ENCODE data around the gene SH3D21.

SH3D21 gene

GRCh38 chr1:36322041-36322785, 16.0 kb downstream of the SH3D21 start:
- WGBS: 12% methylated on average over 63 of the region's 67 CpGs

GRCh38 chr1:36322786-36323635, 16.8 kb downstream of the SH3D21 start:
- Histone ChIP-seq H3K9ac (ENCODE audit: low read length) (peak overlapping the region; percentile 93), H2AFZ (ENCODE audit: low read depth, low read length) (no peak overlapping the region), H3K23ac (ENCODE audit: low read length in 2 of 2) (peak overlapping the region in 1 of 2 experiments; percentile 56), H3K4me1 (ENCODE audit: control insufficient read depth, insufficient read depth, low read depth, low read length) (peaks cover 48% of the 10 kb centered on the region), H2BK120ac (ENCODE audit: low read depth, low read length) (peak overlapping the region; percentile 96), H4K8ac (ENCODE audit: low read length) (peak overlapping the region; percentile 87), H3K27ac (ENCODE audit: low read length, poor library complexity, severe bottlenecking) (peak overlapping the region; percentile 91), H2AK5ac (ENCODE audit: low read length, severe bottlenecking) (peak overlapping the region; percentile 50), H3K4ac (ENCODE audit: low read depth in 1 of 2, low read length in 2 of 2) (peak overlapping the region; percentile 83 to 99), H3K79me1 (replicated peaks; ENCODE audit: low read length, poor library complexity, severe bottlenecking) (peaks cover 16% of the 10 kb centered on the region), H3K4me3 (ENCODE audit: insufficient read depth in 1 of 2, low read depth in 1 of 2, low read length in 2 of 2) (peak overlapping the region; percentile 79 to 87), H3K14ac (ENCODE audit: low read length in 2 of 2) (peak overlapping the region; percentile 59 to 97), H3K9me3 (ENCODE audit: control insufficient read depth, low read length) (no peaks in the 10 kb centered on the region), H2BK5ac (ENCODE audit: low read depth, low read length, poor library complexity, severe bottlenecking) (peak overlapping the region; percentile 93), H3K36me3 (ENCODE audit: control insufficient read depth in 1 of 2, insufficient read depth in 2 of 2, low read depth in 1 of 2, low read length in 2 of 2) (peaks cover 4 to 26% of the 10 kb centered on the region in 2 experiments), H3K18ac (ENCODE audit: low read depth in 1 of 2, low read length in 2 of 2) (peak overlapping the region; percentile 38 to 98), H4K91ac (ENCODE audit: low read length) (peak overlapping the region; percentile 10), H3K4me2 (ENCODE audit: low read length, poor library complexity, severe bottlenecking) (peak overlapping the region; percentile 64), H3K27me3 (ENCODE audit: control insufficient read depth in 1 of 2, insufficient read depth in 1 of 2, low read length in 2 of 2) (no peaks in the 10 kb centered on the region), H2BK15ac (ENCODE audit: low read depth, poor library complexity, severe bottlenecking) (peak overlapping the region; percentile 83), H2BK12ac (ENCODE audit: low read length in 2 of 2) (peak overlapping the region; percentile 69 to 80)
- peak; percentile 80 for DNase-seq
- under 1% methylated on average over 50 of the region's 83 CpGs for WGBS

More at GRCh38 chr1:36322041-36322785, 16.0 kb downstream of the SH3D21 start:
- peak overlapping the region; percentile 94 for H2BK15ac ChIP-seq (ENCODE audit: low read depth, poor library complexity, severe bottlenecking)
- no peaks in the 10 kb centered on the region for H3K27me3 ChIP-seq (ENCODE audit: control insufficient read depth in 1 of 2, insufficient read depth in 1 of 2, low read length in 2 of 2)
- peak overlapping the region in 1 of 2 experiments; percentile 56 for H3K23ac ChIP-seq (ENCODE audit: low read length in 2 of 2)
- peaks cover 41% of the 10 kb centered on the region for H3K4me1 ChIP-seq (ENCODE audit: control insufficient read depth, insufficient read depth, low read depth, low read length)
- H2AK5ac ChIP-seq (ENCODE audit: low read length, severe bottlenecking): peak overlapping the region; percentile 5
- peak overlapping the region; percentile 2 to 32 for H2BK12ac ChIP-seq (ENCODE audit: low read length in 2 of 2)
- H3K36me3 ChIP-seq (ENCODE audit: control insufficient read depth in 1 of 2, insufficient read depth in 2 of 2, low read depth in 1 of 2, low read length in 2 of 2): peaks cover 5 to 27% of the 10 kb centered on the region in 2 experiments
- H3K4ac ChIP-seq (ENCODE audit: low read depth in 1 of 2, low read length in 2 of 2): peak overlapping the region; percentile 50 to 99
- peak overlapping the region in 1 of 2 experiments; percentile 97 for H3K14ac ChIP-seq (ENCODE audit: low read length in 2 of 2)
- H3K9ac ChIP-seq (ENCODE audit: low read length): peak overlapping the region; percentile 93
- peak; percentile 46 for DNase-seq
- H4K8ac ChIP-seq (ENCODE audit: low read length): peak overlapping the region; percentile 87
- H4K91ac ChIP-seq (ENCODE audit: low read length): peak overlapping the region; percentile 10
- peak overlapping the region; percentile 96 for H2BK120ac ChIP-seq (ENCODE audit: low read depth, low read length)
- no peak overlapping the region for H2AFZ ChIP-seq (ENCODE audit: low read depth, low read length)
- peak overlapping the region; percentile 82 for H2BK5ac ChIP-seq (ENCODE audit: low read depth, low read length, poor library complexity, severe bottlenecking)
- no peaks in the 10 kb centered on the region for H3K9me3 ChIP-seq (ENCODE audit: control insufficient read depth, low read length)
- peak overlapping the region; percentile 91 for H3K27ac ChIP-seq (ENCODE audit: low read length, poor library complexity, severe bottlenecking)
- peak overlapping the region; percentile 64 for H3K4me2 ChIP-seq (ENCODE audit: low read length, poor library complexity, severe bottlenecking)
- H3K18ac ChIP-seq (ENCODE audit: low read depth in 1 of 2, low read length in 2 of 2): peak overlapping the region; percentile 38 to 98
- peak overlapping the region; percentile 79 to 87 for H3K4me3 ChIP-seq (ENCODE audit: insufficient read depth in 1 of 2, low read depth in 1 of 2, low read length in 2 of 2)
- H3K79me1 ChIP-seq (replicated peaks; ENCODE audit: low read length, poor library complexity, severe bottlenecking): peaks cover 16% of the 10 kb centered on the region

DNA sequence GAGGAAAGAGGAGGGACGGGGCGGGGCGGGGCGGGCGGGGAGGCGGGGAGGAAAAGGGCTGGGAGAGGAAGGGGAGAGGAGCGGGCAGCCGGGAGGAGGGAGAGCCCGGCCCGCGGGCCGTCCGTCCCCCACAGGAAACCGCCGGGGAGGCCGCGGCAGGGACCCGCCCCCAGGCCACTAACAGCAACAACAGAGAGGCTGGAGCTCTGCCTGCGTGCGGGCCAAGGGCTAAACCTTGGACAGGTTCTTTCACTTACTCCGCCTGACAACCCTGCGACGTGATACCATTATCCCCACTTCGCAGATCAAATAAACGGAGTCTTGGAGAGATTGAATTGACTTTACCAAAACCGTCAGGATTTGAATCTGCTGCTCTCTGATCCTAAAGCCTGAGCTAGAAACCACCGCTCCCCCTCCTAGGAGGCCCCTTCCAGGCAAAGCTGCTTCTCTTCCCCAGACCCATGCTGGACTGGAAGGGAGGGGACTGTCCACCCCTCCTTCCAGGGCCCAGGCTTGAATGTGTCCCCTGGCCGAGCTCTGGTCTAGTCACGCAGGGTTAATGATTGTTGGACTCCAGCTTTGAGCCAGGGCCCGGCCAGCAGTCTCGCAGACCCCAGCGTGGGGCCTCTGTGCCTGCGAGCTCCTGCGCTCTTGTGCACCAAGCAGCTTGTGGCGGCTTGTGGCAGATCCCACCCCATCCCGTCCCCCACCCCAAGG, 17.6 kb downstream of the SH3D21 start, which contains the start of gene EVA1B:
TSS of gene EVA1B (minus strand) at position 10 of the 717 bp plus-strand sequence. CDS start 608 bp downstream, outside the sequence.
- Histone ChIP-seq H3K27ac (ENCODE audit: low read length, poor library complexity, severe bottlenecking) (peak within 1 kb of the TSS; percentile 99), H3K9me3 (ENCODE audit: control insufficient read depth, low read length) (no peaks in the 10 kb centered on the region), H3K9ac (ENCODE audit: low read length) (peak within 1 kb of the TSS; percentile 93), H3K4ac (ENCODE audit: low read depth in 1 of 2, low read length in 2 of 2) (peak within 1 kb of the TSS; percentile 94 to 99), H3K23ac (ENCODE audit: low read length in 2 of 2) (peak within 1 kb of the TSS in 1 of 2 experiments; percentile 56), H2AFZ (ENCODE audit: low read depth, low read length) (peak within 1 kb of the TSS; percentile 33), H3K36me3 (ENCODE audit: control insufficient read depth in 1 of 2, insufficient read depth in 2 of 2, low read depth in 1 of 2, low read length in 2 of 2) (peaks cover 4 to 26% of the 10 kb centered on the region in 2 experiments), H2BK15ac (ENCODE audit: low read depth, poor library complexity, severe bottlenecking) (peak within 1 kb of the TSS; percentile 83), H2BK12ac (ENCODE audit: low read length in 2 of 2) (peak within 1 kb of the TSS; percentile 86 to 89), H3K27me3 (ENCODE audit: control insufficient read depth in 1 of 2, insufficient read depth in 1 of 2, low read length in 2 of 2) (no peaks in the 10 kb centered on the region), H2AK5ac (ENCODE audit: low read length, severe bottlenecking) (peak within 1 kb of the TSS; percentile 82), H2BK5ac (ENCODE audit: low read depth, low read length, poor library complexity, severe bottlenecking) (peak within 1 kb of the TSS; percentile 96), H3K79me1 (replicated peaks; ENCODE audit: low read length, poor library complexity, severe bottlenecking) (peaks cover 16% of the 10 kb centered on the region), H3K4me3 (ENCODE audit: insufficient read depth in 1 of 2, low read depth in 1 of 2, low read length in 2 of 2) (peak within 1 kb of the TSS; percentile 79 to 87), H2BK120ac (ENCODE audit: low read depth, low read length) (peak within 1 kb of the TSS; percentile 96), H3K4me2 (ENCODE audit: low read length, poor library complexity, severe bottlenecking) (peak within 1 kb of the TSS; percentile 75), H4K8ac (ENCODE audit: low read length) (peak within 1 kb of the TSS; percentile 92), H3K14ac (ENCODE audit: low read length in 2 of 2) (peak within 1 kb of the TSS; percentile 59 to 97), H3K18ac (ENCODE audit: low read depth in 1 of 2, low read length in 2 of 2) (peak within 1 kb of the TSS; percentile 94 to 98), H4K91ac (ENCODE audit: low read length) (peak within 1 kb of the TSS; percentile 84), H3K4me1 (ENCODE audit: control insufficient read depth, insufficient read depth, low read depth, low read length) (peaks cover 49% of the 10 kb centered on the region)
- peak; percentile 92 for DNase-seq
- WGBS: under 1% methylated on average over 24 of the region's 36 CpGs
